HG02981 (cell line): ENCODE measurements around the gene EFCAB6.

Experiments
- ATAC-seq: cut with Tn5 transposase; IDR thresholded peaks from one replicate; pipeline ENCODE4 v1.9.1; 2021; ENCODE audit warnings: mild to moderate bottlenecking, moderate library complexity; ENCODE audit not compliant: unreplicated experiment

Gene EFCAB6

DNA sequence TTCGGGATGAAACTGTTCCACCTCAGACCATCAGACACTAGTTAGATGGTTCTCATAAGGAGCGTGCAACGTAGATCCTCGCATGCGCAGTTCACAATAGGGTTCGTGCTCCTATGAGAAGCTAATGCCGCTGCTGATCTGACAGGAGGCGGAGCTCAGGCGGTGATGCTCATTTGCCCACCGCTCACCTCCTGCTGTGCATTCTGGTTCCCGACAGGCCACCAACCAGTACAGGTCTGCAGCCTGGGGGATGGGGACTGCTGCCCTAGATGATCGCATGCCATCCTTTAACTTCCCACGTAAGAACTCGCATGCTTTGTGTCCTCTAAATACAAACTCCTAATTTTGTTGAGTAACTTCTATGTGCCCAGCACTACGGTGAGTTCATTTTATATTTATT lies 62.6 kb downstream of the EFCAB6 start:
- ATAC-seq: no peak

DNA sequence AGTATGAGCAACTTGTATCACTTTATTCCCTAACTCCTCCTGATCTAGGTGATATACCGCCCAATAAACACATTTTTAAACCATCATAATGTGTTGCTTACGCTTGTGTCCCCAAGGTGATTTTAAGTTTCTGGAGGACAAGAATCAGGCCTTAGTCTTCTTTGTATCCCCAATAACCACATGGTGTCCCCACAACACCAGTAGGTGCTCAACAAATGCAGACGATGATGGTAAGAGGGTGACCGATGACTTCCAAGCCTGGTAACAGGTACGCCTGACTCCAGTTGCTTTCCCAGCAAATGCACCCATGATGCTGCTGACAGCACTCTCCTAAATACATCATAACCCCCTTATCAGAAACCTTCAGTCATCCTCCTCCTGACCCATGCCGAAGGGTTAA lies 64.2 kb downstream of the EFCAB6 start:
- ATAC-seq: no peak

DNA sequence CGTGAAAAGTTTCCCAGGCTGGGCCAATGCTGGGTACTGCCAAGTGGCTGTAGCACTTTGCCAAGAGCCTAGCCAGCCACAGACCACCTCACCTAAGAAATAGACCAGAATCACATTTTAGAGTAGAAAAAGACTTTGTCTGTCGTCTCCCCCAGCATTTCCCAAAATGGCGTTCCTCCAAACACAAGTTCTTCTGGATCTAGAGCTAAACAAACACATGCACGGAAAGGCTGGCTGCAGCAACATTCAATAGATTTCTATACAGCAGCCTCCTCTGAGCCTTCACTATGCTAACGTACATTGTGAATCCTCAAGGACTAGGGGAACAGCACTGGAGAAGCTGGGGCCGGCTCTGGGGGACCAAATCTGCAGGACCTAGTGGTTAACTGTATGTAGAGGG lies 65.0 kb downstream of the EFCAB6 start:
- no peak for ATAC-seq

DNA sequence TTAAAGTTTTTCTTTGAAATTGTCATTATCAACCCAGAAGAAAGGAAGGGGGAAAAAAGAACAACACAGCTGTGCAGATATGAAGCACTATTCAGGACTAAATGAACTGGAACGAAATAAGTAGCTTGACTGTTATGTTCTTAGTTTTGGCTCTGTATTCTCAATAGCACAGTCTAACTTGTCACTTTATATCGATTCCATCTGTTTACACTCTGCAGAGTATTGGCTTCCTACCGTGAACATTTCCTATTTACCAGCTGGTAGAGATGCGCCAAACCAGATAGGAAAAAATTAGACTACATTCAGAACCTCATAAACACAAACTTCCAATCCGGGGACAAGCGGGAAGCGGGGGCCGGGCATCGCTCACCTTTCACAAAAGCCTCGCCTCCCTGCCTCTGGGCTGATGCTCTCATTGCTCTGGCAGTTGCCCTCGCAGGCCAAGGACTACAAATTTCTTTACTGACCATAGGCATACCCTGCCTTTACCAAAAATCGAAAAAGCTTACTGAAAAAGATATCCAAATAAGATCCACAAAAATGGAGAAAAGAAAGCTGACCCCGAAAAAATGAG lies 66.2 kb downstream of the EFCAB6 start:
- no peak for ATAC-seq

DNA sequence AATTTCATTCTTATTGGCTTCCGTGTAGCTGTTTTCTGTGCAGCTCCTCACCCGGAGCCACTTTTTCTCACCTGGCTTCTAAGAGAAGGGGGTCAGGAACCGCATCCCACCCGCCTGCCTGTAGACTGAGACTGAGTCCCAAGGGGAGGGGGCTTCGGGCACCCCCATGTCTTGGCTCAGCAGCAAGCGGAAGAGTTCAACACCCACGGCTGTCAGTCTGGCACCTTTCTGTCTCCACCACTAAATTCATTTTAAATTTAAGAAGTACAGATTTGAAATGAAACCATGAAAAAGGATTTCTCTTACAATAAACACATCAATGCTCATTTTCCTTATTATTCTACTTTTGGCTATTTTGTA lies 66.7 kb downstream of the EFCAB6 start:
- no peak for ATAC-seq

- ATAC-seq: no peak
These were observed 67.2 kb downstream of the EFCAB6 start for GRCh38 chr22:43744700-43745410.

GRCh38 chr22:43743929-43744643 lies 68.0 kb downstream of the EFCAB6 start:
- no peak for ATAC-seq

GRCh38 chr22:43743131-43743530 lies 69.0 kb downstream of the EFCAB6 start:
- ATAC-seq: no peak

DNA sequence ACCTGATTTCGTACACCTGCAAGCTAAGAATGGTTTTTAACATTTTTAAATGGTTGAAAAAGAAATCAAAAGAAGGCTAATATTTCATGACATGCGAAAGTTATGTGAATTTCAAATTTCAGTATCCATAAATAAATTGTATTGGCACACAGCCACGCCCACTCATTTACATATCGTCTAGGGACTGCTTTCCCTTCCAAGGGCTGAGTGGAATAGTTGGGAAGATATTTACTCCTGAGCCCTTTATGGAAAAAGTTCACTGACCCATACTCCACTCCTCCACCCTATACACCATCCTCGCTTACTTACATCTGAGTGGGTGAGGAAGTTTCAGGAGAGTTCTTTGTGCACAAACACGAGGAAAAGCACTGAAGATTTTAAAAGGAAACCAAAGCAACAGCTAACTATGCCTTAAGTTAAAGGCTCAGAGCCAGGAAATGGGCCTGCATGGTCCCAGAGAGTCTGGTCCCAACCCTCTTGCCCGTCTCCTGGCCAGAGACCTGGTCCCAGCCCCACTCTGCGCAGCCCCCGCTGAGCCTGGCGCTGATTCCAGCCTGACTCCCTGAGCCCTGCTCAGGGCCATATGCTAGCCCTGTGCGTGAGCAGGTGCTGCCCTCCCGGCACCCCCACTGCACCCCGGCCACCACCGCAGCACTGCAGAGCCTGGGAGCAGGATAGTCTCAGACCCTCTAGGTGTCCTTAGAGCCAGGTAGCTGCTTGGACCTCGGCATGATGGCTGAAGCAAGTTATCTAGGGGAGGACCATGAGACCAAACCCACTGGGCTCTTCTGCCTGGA lies 69.8 kb downstream of the EFCAB6 start:
- no peak for ATAC-seq

DNA sequence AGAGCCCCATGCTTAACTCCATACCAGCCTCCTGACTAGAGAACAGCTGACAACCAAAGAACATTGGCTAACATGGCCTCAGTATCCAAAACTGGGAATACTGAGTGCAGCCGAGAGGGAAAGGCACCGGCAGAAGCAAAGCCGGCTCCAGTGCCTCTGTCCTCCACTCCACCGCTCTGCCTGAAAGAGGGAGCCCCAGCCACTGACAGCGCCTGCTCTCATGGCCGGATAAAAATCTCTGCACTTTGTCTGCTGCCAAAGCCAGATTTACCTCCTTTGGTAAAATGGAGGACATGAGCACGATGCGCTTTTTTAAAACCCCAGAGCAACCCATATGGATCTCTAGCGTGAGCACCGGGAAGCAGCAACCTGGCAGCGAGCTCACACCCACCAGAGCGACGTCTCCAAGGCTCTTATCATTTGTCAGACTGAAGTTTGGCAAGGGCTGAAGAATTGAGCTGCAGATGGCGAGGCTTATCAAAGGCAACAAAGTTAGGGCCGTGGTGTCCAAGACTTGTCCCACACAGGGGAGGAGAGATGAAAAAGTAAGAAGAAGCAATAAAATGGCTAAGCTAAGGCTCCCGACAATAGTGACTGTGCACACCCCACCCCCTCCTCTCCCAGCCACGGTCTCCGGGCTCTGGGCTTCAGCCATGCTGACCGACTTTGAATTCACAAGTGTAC lies 71.4 kb downstream of the EFCAB6 start:
- ATAC-seq: no peak

DNA sequence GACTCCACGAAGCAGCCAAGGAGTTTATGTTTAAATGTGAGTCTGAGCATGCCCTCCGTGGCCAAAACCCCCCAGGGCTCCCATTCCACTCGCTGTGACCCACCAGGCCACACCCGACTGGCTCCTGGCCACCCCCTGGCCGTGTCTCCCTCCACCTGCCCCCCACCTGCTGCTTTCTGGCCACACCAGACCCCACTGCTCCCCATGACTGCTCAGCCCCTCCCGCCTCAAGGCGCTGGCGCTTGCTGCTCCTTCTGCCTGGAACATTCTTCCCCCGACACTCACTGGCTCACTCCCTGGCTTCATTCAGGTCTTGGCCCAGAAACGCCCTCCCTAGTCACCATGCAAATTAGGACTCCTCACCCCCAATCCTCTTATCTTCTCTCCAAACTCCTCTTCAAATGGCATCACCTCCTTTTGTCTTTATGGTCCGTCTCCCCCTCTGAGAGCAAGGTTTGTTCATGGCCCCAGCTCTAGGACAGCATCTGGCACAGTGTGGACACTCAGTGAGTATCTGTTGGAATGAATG lies 72.2 kb downstream of the EFCAB6 start:
- no peak for ATAC-seq

- ATAC-seq: no peak
These were observed 74.8 kb downstream of the EFCAB6 start for GRCh38 chr22:43737150-43737828.

DNA sequence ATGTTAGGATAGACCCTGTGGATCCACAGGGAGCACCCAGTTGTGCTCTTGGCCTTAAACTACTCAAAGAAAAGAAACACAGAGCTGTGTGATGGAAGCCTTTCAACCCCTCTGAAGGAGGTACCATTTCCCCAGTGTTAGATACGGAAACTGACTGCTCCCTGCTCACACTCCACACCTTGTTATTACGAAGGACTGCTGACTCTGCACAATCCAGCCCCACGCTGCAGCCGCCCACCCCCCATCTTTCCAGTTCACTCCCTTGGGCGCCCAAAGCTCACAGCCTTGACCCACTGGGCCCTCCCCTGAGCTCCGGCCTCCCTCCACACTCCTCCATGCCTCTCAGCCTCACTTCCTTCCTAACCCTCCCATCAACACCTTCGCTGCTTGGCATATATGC lies 75.5 kb downstream of the EFCAB6 start:
- no peak for ATAC-seq

- no peak for ATAC-seq
These were observed 77.5 kb downstream of the EFCAB6 start for GRCh38 chr22:43734370-43735150.

DNA sequence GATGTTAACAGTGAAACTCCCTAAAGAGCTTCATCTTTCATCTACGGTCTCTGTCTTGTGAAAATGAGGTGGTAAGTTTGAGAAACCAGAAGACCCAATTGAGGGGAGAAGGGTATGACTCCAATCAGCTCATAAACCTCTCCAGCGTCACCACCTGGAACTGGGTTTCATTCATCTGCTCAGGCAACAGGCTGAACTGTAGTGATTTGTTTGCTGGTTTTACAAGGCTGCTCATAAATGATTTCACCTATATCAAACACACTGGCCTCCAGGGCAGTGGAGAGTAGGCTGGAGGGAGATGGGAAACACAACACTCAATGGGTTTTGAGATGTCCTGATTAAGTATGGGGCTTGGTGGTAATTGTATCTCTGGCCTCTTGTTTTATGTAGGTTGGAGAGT lies 79.0 kb downstream of the EFCAB6 start:
- ATAC-seq: no peak

GRCh38 chr22:43731988-43732387 lies 80.1 kb downstream of the EFCAB6 start:
- no peak for ATAC-seq

DNA sequence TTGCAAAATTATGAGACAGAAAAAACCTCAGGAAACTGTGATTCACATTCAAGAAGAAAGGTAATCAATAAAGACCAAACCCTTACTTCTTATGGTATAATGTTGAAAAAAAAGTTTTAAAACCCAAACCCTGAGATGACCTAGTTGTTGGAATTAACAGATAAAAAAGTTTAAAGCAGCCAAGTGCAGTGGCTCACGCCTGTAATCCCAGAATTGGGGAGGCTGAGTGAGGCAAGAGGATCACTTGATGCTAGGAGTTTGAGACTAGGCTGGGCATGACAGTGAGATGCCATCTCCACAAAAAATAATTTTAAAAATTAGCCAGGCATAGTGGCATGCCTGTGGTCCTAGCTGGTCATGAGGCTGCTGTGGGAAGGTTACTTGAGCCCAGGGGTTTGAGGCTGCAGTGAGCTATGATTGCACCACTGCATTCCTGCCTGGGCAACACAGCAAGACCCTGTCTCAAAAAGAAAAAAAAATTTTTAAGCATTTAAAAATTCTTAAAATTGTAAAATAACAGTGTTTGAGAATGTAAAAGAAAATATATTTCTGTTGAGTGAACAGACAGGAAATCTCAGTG lies 85.1 kb downstream of the EFCAB6 start:
- no peak for ATAC-seq

DNA sequence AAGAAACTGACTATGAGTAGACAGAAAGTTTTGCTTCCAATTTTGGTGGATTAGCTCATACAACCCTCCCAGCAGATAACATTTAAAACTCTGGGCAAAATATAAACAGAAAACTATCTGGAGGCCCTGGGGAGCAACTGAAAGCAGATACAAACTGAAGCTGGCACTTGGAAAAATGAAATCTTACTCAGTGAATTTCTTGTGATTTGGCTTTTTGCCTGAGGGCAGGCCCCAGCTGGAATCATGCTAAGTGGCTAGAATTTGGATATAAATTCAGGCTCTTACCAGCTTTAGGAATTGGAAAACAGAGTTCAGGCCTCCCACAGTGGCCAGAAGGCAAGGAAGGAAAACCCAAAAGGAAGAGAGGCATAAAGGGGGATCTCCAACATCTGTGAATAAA lies 85.8 kb downstream of the EFCAB6 start:
- no peak for ATAC-seq

DNA sequence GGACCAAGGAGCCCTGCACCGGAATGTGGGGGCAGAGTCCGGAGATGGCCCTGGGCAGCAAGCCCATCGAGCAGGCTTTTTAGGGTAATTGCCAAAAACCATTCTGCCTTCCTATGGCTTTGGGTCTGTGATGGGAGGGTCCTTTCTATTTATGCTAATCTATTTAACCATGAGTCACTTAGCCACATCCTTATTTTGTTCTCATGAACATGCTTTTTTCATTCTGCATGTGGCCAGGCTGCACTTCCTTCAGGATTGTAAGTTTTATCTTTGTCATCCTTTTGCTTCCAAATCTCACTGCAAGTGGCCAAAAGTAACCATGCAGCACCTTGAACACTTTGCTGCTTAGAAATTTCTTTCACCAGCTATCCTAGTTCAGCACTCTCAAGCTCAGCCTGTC lies 88.3 kb downstream of the EFCAB6 start:
- no peak for ATAC-seq
